ENCODE data around the gene ZNF222. TPM values are rescaled to one million over a fixed set of nuclear protein-coding genes. Genes with fewer than 3 reads are reported as not detected.

The ZNF222 gene
- total RNA-seq, 1 donor from 2014 or later: 3.5 TPM

GRCh38 chr19:44050740-44051649 is 25.8 kb downstream of the ZNF222 start:
- ATAC-seq (peak; percentile 39), DNase-seq (peak; percentile 26)
- intact Hi-C loops (cut with micrococcal nuclease): no loop called here

- ATAC-seq (peak; percentile 100), DNase-seq (peak; percentile 95)
- intact Hi-C loops (cut with micrococcal nuclease): no loop called here
These were observed 26.6 kb downstream of the ZNF222 start, which contains the start of gene ZNF223 for GRCh38 chr19:44051650-44052402. Gene ZNF223 (plus strand): TSS chr19:44052036. CDS start chr19:44055177, 3,141 bp downstream.

- intact Hi-C loops (cut with micrococcal nuclease): no loop called here
- no peak for ATAC-seq
These were observed 30.7 kb downstream of the ZNF222 start for GRCh38 chr19:44055870-44056269.

GRCh38 chr19:44059229-44059628 is 34.0 kb downstream of the ZNF222 start:
- ATAC-seq (no peak), DNase-seq (no peak)
- intact Hi-C loops (cut with micrococcal nuclease): no loop called here

More at GRCh38 chr19:44055870-44056269, 30.7 kb downstream of the ZNF222 start:
- DNase-seq: no peak

- DNase-seq: no peak
- ATAC-seq: no peak
- intact Hi-C loops (cut with micrococcal nuclease): no loop called here
These were observed 35.9 kb downstream of the ZNF222 start for GRCh38 chr19:44061038-44061437.

- intact Hi-C loops (cut with micrococcal nuclease): no loop called here
- no peak for DNase-seq
- no peak for ATAC-seq
These were observed 41.1 kb downstream of the ZNF222 start for GRCh38 chr19:44066305-44066704.

GRCh38 chr19:44069415-44069814 is 44.2 kb downstream of the ZNF222 start:
- ATAC-seq (no peak), DNase-seq (no peak)
- intact Hi-C loops (cut with micrococcal nuclease): no loop called here

GRCh38 chr19:44071824-44072542 is 46.8 kb downstream of the ZNF222 start, which contains the start of gene ZNF284:
Gene ZNF284 (plus strand): TSS chr19:44072159. CDS start chr19:44076390, 4,231 bp downstream.
- DNase-seq (peak; percentile 85), ATAC-seq (peak; percentile 100)
- intact Hi-C loops (cut with micrococcal nuclease): no loop called here

- DNase-seq: no peak
- intact Hi-C loops (cut with micrococcal nuclease): no loop called here
- ATAC-seq: peak; percentile 41
These were observed 47.6 kb downstream of the ZNF222 start for GRCh38 chr19:44072543-44073401.

GRCh38 chr19:44076325-44076724 is 51.1 kb downstream of the ZNF222 start:
- intact Hi-C loops (cut with micrococcal nuclease): no loop called here
- DNase-seq (no peak), ATAC-seq (no peak)

Other genes with a start within 250 kb of the ZNF222 start
- 0.50 TPM for gene KCNN4, start 244.4 kb upstream of the ZNF222 start, total RNA-seq
- 0.89 TPM for gene LYPD5, start 222.9 kb upstream of the ZNF222 start, total RNA-seq
- 11.0 TPM for gene ZNF283, start 198.1 kb upstream of the ZNF222 start, total RNA-seq
- gene ZNF404, start 141.4 kb upstream of the ZNF222 start, total RNA-seq: 11.1 TPM
- gene ZNF45, start 90.1 kb upstream of the ZNF222 start, total RNA-seq: 8.9 TPM
- gene ZNF221, start 74.2 kb upstream of the ZNF222 start, total RNA-seq: 4.3 TPM
- 8.9 TPM for gene ZNF155, start 41.2 kb upstream of the ZNF222 start, total RNA-seq
- gene ZNF230, start 22.4 kb upstream of the ZNF222 start, total RNA-seq: 3.0 TPM
- gene ZNF223, start 26.7 kb downstream of the ZNF222 start, total RNA-seq: 2.3 TPM
- gene ZNF284, start 46.8 kb downstream of the ZNF222 start, total RNA-seq: 1.8 TPM
- gene ZNF224, start 69.0 kb downstream of the ZNF222 start, total RNA-seq: 15.5 TPM
- gene ZNF225, start 88.0 kb downstream of the ZNF222 start, total RNA-seq: 2.6 TPM
- gene ZNF234, start 116.2 kb downstream of the ZNF222 start, total RNA-seq: 14.3 TPM
- 19.9 TPM for gene ZNF226, start 139.7 kb downstream of the ZNF222 start, total RNA-seq
- 11.5 TPM for gene ZNF227, start 187.2 kb downstream of the ZNF222 start, total RNA-seq
- 6.5 TPM for gene ZNF233, start 234.5 kb downstream of the ZNF222 start, total RNA-seq

All from left ventricle myocardium superior (tissue), 1 donor.